Stimulated activated CD8-positive, alpha-beta memory T cell treated with anti-CD3 and anti-CD28 coated beads, Interleukin-4, amount 100 ng/mL, for 4 hours (primary cell): ENCODE results near the gene VWF.
A peak's percentile ranks its signal among the peaks of the same experiment; 100 is the strongest.

ENCODE experiments used
- DNase-seq, 2 donors: peaks; one replicate each; pipeline ENCODE4 v3.0.0-alpha.2; 2020; ENCODE audit warnings: low read depth in 2 of 2, low spot score in 1 of 2

Gene VWF

DNA sequence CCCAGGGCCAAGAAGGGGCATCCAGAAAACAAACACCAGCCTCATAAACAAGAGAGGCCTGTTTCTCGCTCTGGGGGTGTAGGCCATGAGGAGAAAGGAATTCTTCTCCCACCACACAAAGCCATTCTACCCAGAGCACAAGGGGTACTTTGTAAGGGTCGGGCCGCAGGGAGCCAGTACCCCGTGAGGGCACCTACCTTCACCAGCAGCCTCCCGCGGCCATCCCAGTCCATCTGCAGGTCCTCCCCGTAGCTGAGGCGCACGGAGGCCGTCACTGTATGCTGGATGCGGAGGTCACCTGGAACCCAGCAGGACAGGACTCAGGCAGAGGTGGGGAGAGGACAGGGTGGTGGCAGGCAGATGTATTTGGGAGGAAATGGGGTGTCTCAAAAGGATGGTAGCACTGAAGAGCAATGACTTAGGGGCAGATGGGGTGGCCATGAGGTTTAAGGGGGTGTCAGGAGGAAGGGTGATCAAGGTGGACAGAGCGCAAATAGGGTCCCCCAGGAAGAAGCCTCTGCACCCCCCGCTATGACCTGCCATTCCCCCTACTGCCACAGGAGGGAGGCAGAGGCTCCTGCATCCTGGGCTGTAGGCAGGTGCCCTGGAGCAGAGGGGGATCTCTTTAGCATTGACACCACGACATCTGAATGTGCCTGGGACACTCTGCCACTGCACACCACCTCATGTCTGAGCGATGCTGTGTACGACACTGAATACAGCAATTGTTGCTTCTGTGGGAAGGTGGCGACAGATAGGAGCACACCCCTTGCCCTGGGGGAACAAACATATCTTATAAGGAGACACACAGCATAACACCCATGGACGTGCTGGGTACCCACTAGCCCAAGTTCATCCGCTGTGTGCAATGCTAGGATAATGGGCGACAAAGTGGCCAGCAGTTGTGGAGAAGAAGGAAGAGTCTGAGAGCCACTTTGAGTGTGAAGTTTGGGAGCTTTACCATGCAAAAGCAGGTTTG lies 61.4 kb downstream of the VWF start:
- DNase-seq, result peak in 1 of 2 donors; percentile 29

- no peak for DNase-seq
Measured at GRCh38 chr12:6062395-6062756, 62.1 kb downstream of the VWF start.

DNA sequence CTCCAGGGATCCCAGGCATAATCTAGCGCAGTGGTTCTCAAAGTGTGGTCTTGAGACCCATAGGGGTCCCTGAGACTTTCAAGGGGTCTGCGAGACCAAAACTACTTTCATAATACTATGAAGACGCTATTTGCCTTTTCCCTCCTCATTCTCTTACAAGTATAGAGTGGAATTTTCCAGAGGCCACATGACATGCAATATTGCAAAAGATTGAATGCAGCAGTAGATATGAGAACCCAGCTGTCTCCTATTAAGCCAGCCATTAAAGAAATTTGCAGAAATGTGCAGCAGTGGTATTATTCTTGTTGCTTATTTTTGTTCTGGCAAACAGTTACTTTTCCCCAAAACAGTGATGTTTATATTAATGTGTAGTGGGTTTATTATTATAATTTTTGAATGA lies 62.8 kb downstream of the VWF start:
- no peak for DNase-seq

DNA sequence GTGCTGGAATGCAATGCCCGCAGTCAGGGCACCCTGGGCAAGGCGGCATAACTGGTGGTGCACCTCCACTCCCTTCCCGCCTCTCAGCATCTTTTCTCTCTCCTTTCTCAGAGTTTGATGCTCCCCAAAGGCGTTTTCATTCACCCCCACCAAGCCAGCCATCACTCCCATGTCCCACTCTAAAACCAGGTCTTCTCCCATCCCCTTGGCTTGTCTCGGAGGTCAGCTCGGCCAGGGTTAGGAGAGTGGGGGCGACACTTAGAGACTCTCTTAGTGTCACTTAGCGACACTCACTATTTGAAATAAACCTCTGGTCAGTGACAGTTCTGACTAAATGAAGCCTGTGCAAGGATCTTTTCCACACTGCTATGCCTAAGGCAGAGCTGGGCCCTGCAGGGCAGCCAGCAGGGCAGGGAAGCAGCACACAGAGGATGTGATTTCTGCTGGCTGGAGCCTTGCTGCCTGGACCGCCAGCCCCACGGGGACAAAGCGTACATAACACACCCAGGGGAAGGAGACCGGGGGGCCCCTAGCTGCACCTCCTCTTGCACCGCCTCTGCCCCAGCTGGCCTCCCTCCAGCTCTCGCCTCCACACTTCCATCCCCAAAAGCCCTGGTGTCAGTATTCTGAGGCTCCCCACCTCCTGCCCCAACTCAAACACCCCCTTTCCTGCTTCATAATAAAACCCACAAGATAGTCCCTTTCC lies 64.5 kb downstream of the VWF start:
- no peak for DNase-seq

DNA sequence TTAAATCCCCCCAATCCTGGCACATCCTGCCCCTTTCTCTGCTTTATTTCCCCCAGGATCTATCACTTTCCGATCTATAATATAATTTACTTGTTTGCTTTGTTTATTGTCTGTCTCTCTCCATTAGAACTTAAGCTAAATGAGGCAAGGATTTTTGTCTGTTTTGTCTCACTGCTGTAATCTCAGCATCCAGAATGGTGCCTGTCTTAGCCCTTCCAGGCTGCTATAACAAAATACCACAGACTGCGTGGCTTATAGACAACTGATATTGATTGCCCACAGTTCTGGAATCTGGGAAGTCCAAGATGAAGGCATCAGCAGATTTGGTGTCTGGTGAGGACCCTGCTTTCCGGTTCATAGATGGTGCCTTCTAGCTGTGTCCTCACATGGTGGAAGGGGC lies 65.2 kb downstream of the VWF start:
- DNase-seq, result no peak

GRCh38 chr12:6058481-6059161 lies 65.8 kb downstream of the VWF start:
- DNase-seq, result no peak

GRCh38 chr12:6057700-6058099 lies 66.8 kb downstream of the VWF start:
- no peak for DNase-seq

DNA sequence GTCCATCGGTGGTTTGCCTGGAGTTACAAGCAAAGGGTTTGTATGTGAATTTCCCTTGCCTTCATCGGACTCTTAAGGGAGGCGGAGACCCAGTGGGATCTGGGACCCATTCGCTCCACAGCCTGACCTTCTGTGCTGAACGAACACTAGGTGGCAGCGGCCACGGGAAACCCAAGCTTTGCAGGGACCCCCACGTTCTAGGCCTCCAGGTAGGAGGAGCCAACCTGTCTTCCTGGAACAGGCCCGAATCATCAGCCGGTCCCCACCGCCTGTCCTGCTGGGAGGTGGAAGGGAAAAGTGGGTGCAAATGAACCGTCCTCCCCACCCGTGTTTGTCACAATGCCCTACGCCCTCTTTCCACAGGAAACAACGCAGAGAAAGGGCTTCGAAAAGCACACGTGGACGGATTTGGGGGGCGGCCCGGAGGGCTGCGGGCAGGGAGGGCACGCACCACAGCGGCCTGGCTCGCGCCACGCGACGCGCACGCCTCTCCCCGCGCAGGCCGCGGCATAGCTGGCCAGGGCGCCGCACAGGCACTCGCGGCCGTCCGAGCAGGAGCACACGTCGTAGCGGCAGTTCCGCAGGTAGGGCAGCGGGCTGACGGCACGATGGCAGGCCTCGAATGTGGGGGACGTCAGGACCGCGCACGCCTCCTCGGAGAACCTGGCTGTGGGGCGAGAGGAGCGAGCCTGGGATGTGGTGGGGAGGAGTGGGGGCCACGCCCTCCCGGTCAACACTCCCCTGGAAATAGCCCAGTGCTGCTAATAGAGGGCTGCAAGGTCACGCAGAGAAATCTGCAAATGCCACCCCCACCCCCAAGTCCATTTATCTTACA lies 67.8 kb downstream of the VWF start:
- no peak for DNase-seq

DNA sequence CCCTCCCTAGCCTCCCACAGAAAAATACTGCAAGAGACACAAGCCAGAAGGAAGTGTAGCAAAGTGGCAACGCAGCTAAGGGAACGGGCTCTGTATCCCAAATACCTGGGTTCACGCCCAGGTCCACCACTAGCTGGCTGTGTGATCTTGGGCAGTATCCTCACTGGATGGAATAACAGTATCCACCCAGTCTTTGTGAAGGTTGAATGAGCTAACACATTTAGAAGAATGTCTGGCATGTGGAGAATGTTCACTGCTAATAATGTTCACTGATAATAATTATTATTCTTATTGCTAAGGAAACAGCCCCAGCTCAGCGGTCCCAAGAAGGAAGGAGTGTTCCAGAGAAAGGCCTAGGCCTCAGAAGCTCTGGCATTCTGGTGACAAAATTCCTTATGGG lies 70.9 kb downstream of the VWF start:
- no peak for DNase-seq

DNA sequence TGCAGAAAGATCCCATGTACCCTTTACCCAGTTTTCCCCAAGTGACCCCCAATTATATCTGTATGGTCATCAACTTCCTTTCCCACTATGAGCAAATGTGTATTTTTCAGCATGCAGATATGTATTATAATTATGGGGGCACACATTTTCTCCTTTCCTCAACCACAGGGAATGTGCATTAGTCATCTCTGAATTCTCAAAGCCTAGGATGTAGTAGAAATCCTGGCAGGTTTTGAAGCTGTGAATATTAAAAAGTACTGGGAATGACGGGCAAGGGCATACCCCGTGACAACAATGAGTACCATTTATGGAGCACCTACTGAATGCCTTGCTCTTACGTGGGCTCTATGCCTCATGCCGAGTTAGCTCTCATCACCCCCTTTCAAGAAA lies 71.5 kb downstream of the VWF start:
- no peak for DNase-seq

DNA sequence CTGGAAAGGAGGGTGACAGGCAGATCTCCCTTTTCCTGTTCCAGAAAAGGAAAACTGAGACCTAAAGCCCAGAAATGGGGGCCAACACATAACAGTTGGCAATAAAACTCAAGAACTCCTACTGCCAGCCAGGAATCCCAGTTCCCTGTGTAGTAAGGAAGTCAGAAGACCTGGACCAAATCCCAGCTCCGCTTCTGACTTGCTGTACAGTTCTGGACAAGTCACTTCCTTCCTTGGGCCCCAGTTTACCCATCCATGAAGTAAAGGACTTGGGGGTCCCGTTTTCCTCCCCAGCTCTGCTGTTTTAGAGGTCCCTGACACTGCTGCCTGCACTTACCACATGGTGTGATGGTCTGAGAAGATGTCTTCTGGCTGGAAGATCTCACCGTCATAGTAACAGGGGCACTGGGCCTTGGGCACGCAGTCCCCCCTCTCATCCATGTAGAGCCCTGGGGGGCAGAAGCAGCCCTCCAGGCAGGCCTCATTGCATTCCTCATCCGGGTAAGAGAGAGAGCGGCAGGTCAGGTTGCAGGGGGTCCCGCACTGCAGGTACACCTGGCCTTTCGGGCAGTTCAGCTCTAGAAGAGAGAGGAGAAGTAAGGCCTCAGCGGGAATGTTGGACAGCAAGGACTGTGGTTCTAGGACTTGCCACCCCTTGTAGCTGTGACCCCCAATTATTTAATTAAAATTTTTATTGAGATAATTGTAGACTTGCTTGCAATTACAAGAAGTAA lies 72.1 kb downstream of the VWF start:
- no peak for DNase-seq

DNA sequence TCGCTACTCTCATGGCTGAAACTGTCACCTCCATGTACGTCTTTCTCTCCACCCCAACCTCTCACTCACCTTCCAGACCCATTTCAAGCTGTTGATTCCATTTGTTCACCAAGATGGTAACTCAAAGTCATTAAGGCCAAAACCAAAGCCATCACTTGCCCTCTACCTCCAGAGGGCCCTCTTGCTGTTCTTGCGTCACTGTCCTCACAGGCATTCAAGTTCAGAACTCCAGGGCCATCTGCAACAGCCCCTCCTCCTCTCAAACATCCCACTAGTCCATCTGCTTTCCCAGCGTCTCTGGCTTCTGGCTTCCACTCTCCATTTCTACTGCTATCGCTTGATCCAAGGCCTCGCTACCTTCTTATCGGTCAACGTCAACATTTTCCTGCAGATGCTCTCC lies 74.5 kb downstream of the VWF start:
- DNase-seq, result no peak

GRCh38 chr12:6049587-6049986 lies 74.9 kb downstream of the VWF start:
- no peak for DNase-seq

DNA sequence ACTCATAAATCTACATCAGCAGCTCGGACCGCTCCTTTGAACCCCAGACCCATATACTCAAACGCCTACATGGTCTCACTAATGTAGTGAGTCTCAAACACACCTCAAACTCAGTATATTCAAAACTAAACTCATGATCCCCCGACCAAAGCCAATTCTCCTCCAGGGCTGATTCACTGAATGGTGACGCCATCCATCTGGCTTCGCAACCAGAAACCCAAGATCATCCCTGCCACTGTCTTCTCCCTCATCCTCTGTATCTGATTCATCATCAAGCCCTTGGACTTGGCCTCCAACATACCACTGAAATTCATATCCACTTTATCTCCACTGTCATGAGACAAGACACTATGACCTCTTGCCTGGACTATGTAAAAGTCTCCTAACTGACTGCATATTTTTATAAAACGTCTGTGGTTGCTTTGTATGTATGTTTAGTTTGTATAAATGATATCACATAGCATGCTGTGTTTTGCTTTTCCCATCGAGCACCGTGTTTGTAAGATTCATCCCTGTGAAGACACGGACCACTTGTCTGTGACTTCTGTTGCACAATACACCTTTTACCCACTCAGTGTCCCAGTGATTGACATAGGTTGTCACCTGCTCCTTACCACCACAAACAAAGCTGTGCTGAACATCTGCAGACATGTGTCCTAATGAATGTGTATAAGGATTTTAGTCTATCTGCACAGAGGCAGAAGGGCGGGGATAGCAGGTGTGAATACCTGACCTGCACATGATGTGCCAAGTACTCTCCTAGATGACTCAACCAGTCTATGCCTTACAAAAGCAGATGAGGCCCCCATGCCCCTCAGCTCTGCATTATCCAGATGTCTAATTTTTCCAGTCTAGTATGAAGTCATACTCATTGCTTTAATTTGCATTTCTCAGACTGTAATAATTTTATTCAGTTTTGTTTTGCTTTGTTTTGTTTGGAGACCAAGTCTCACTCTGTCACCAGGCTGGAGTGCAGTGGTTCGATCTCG lies 76.9 kb downstream of the VWF start:
- DNase-seq, result no peak

DNA sequence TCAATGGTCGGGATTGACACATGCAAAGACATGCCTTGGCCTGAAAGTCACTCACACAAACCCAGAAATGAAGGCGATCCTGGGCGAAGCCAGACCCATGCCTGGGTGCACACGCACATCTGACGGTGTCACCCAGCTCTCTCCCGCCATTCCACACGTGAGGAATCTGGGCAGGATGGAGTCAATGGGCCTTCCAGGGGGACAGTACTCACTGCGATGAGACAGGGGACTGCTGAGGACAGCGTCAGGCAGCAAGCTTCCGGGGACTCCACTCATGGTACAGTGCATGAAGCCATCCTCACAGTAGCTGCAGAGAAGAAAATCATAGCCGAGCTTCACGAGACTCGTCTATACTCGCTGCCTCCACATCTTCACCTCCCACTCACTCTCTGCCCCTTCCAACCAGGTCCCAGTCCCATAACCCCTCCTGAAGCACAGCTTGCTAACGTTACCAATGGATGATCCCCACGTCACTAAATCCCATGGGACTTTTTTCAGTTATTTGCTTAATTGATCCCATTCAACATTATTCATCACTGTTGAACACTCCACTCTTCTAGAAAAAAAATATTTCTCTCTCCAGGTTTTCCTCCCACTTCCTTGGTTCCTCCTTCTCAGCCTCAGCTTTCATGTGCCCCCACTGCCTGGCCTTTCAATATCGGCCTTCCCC lies 77.8 kb downstream of the VWF start:
- no peak for DNase-seq

DNA sequence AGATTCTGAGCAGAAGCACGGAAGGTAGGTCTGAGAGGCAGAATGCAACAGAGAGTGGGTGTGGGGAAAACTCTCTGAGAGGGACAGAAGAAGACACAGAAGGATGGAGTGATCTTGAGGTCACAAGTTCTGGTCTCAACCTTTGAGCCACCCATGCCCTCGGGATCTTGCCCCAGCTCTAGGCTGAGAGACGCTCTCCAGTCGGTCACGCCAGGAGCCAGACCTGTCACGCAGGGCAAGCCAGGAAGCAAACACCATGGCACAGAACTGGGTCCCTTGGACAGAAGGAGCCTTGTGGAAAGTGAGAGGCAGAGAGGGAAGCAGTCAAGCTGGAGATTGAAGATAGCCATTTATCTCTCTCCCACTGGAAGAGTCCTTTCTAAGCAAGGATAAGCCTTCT lies 79.0 kb downstream of the VWF start:
- DNase-seq, result no peak

- no peak for DNase-seq
Measured at GRCh38 chr12:6044082-6044481, 80.4 kb downstream of the VWF start.

DNA sequence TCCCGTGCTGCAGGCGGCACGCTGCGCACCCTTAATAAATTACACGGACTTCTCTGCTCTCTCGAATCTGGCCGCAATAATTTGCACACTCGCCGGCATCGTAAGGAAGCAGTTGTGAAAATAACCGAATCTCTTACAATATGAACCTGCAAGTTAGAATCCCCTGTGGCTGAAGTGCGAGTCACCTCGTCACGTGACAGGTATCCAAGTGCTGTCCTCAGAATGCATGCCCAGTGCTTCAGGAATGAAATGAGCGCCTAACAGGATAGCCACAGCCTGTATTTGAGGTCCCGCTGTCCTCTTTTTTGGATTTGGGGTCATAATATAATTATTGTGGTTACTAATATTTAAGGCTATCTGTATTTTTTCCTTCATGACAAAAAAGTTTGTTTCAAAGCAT lies 82.0 kb downstream of the VWF start:
- no peak for DNase-seq

DNA sequence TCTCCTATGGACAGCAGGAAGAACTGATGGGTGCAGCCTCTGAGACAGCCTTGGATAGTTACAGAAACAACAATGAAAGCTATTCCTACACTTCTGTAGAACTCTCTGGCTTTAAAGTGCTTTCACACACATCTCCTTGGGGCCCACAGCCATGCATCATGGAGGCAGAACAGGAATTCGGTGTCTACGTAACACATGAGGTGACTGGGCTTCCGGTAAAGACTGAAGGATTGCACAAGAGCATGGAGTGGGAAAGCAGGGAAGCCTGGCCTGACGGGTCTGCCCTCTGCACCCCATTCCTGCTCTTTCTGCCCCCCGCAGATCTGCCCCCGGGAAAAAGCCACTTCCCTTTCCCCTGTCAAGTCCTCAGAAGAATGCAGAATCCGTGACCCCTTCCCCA lies 82.6 kb downstream of the VWF start:
- DNase-seq, result no peak
